Neutrophil (primary cell): ENCODE measurements around the gene HHATL.

Experiments used
- H3K27ac ChIP-seq: fragments of 200-600 bp; sonication (generic); 2 replicates; pipeline ENCODE4 v1.5.1; 2016; ENCODE audit warnings: mild to moderate bottlenecking, moderate library complexity
- H3K27me3 ChIP-seq: fragments of 200-600 bp; sonication (generic); 2 replicates; pipeline ENCODE4 v1.6.0; 2016; ENCODE audit warnings: mild to moderate bottlenecking
- H3K36me3 ChIP-seq: fragments of 200-600 bp; sonication (generic); 2 replicates; pipeline ENCODE4 v1.5.1; 2017
- H3K4me1 ChIP-seq, 2 experiments: fragments of 200-600 bp in 1 of 2; sonication (generic) in 1 of 2; 1 replicate in 1 of 2; 2 replicates in 1 of 2; pipeline versions ENCODE4 v1.5.1 to v1.6.1; 2013 to 2016; ENCODE audit warnings: low read depth in 1 of 2, low read length in 1 of 2, mild to moderate bottlenecking in 1 of 2, moderate library complexity in 1 of 2; ENCODE audit not compliant: control insufficient read depth in 1 of 2, insufficient read depth in 1 of 2
- H3K4me3 ChIP-seq, 2 experiments: fragments of 200-600 bp in 1 of 2; sonication (generic) in 1 of 2; 1 replicate in 1 of 2; 2 replicates in 1 of 2; pipeline ENCODE4 v1.5.1; 2013 to 2016; ENCODE audit warnings: low read depth in 1 of 2, low read length in 1 of 2, mild to moderate bottlenecking in 1 of 2, moderate library complexity in 1 of 2
- H3K9me3 ChIP-seq: fragments of 200-600 bp; sonication (generic); 2 replicates; pipeline ENCODE4 v1.5.1; 2016
- TF ChIP-seq, protein P1 (sequence below): fragments of 200-600 bp; sonication (generic); IDR thresholded peaks from 2 replicates; pipeline ENCODE4 v1.5.1; 2016; ENCODE audit warnings: antibody characterized with exemption

Gene HHATL

DNA sequence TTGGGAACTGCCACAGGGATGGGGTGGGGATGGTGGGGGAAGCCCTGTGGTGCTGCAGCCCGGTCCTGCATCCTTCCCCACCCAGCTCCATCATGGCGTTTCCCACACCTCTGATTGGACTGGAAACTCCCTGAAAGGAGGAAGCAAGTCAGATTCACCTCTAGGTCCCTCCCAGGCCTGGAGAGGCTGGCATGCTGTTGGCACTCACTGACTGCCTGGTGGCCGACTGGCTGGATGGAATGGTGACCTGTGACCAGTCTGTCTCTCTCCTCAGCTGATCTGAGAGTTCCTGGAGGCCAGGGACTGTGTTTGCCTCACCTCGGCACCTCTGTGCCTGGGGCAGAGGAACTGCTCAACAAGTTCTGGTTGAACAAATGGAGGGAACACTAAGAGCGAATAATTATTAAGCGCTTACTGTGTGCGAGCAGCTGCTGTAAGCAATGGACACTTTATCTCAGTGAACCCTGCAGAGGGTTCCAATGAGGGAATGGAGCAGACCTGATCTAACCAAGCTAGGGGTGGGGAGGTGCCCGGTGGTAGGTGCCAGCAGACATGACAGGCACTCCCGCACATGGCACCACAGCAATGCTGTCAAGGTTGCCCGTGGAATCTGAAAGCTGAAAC is 3.5 kb upstream of the HHATL start:
- no peak overlapping the region for H3K4me3 ChIP-seq
- no peaks in the 10 kb centered on the region for H3K4me1 ChIP-seq
- H3K27ac ChIP-seq = no peak overlapping the region
- H3K9me3 ChIP-seq = no peaks in the 10 kb centered on the region
- peaks cover 3% of the 10 kb centered on the region for H3K27me3 ChIP-seq
- TF ChIP-seq, protein P1, sequence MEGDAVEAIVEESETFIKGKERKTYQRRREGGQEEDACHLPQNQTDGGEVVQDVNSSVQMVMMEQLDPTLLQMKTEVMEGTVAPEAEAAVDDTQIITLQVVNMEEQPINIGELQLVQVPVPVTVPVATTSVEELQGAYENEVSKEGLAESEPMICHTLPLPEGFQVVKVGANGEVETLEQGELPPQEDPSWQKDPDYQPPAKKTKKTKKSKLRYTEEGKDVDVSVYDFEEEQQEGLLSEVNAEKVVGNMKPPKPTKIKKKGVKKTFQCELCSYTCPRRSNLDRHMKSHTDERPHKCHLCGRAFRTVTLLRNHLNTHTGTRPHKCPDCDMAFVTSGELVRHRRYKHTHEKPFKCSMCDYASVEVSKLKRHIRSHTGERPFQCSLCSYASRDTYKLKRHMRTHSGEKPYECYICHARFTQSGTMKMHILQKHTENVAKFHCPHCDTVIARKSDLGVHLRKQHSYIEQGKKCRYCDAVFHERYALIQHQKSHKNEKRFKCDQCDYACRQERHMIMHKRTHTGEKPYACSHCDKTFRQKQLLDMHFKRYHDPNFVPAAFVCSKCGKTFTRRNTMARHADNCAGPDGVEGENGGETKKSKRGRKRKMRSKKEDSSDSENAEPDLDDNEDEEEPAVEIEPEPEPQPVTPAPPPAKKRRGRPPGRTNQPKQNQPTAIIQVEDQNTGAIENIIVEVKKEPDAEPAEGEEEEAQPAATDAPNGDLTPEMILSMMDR = no peak
- H3K36me3 ChIP-seq = no peaks in the 10 kb centered on the region

DNA sequence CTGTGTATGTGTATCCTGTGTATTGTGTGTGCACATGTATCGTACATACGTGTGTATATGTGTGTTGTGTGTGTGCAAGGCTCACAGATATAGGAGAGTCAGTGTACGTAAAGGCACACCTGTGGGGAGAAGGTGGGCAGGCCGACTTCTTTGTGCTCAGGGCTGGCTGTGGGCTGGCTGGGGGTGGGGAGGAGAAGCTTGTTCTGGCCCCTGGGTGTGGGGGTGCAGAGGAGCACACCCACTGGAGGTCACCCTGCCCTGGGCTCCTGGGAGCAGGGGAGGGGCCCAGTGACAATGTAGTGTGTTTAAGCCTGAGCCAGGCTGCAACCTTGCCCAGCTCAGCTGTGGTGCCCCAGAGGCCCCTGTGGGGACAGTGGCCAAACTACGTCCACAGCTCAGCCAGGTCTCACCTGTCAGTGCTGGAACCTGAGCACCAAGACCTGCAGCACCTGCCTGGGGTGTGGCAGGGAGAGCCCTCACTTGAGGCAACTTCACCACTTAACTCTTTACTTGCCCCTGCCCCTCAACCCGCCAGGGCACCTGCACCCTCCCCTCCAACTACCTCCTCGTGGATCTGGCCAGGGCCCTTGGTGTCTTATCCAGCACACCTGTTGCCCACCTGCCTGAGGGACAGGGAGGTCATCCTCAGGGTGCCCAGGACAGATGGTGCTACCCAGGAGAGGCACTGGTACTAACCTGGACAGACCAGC is 2.6 kb upstream of the HHATL start:
- Histone ChIP-seq H3K9me3 (no peaks in the 10 kb centered on the region), H3K36me3 (no peaks in the 10 kb centered on the region), H3K27me3 (peaks cover 3% of the 10 kb centered on the region), H3K4me1 (no peaks in the 10 kb centered on the region), H3K27ac (no peak overlapping the region), H3K4me3 (no peak overlapping the region)
- TF ChIP-seq, protein P1 = no peak

DNA sequence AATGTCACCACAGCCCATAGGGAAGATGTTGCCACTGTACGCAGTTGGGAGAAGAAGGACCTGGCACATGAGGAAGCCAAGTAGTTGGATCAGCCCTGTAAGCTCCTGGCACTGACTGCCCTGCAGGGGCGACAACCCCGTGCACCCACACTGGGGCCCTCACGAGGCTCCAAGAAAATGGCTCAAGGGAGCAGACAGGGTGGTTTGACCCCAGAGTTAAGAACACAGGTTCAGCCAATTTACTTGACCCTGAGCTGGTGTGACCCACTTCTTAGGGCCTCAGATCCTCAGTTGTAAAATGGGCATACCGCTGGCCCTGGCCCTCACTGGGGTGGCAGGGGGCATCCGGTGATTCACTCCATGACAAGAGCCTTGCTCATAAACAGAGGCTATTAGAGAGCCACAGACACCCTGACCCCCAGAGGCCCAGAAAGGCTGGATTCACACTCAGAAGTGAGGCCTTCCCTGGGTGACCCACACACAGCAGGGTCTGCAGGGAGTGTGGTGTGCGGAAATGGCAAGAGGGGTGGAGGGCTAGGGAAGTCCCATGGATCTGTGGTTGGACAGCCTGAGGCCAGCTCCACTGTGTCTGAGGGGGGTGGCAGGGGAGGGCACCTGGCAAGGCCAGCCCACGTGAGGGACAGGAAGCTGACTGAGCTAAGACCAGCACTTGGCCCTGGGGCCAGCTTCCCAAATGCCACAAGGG is 1.7 kb upstream of the HHATL start:
- TF ChIP-seq, protein P1 = no peak
- H3K27me3 ChIP-seq = peaks cover 3% of the 10 kb centered on the region
- no peaks in the 10 kb centered on the region for H3K36me3 ChIP-seq
- no peaks in the 10 kb centered on the region for H3K4me1 ChIP-seq
- H3K9me3 ChIP-seq = no peaks in the 10 kb centered on the region
- H3K4me3 ChIP-seq = no peak overlapping the region
- no peak overlapping the region for H3K27ac ChIP-seq

DNA sequence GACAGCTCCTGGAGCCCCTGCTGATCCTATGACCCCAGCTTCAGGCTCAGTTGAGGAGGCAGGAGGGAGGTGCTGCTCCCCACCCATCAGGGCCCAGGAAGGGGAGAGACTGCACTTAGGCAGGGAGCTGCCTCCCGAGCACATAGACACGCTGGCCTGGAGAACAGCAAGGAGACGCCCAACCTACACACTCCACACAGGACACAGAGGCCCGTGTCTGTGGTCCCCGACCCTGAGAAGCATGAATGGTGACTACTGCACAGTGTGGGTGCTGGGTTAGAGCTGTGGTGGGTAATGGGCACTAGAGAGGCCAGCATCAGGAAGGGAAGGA is 1.1 kb upstream of the HHATL start:
- Histone ChIP-seq H3K9me3 (no peaks in the 10 kb centered on the region), H3K4me3 (no peak overlapping the region), H3K27ac (no peak overlapping the region), H3K36me3 (no peaks in the 10 kb centered on the region), H3K4me1 (peaks cover 3% of the 10 kb centered on the region in 2 experiments), H3K27me3 (peaks cover 3% of the 10 kb centered on the region)
- TF ChIP-seq, protein P1 = no peak

DNA sequence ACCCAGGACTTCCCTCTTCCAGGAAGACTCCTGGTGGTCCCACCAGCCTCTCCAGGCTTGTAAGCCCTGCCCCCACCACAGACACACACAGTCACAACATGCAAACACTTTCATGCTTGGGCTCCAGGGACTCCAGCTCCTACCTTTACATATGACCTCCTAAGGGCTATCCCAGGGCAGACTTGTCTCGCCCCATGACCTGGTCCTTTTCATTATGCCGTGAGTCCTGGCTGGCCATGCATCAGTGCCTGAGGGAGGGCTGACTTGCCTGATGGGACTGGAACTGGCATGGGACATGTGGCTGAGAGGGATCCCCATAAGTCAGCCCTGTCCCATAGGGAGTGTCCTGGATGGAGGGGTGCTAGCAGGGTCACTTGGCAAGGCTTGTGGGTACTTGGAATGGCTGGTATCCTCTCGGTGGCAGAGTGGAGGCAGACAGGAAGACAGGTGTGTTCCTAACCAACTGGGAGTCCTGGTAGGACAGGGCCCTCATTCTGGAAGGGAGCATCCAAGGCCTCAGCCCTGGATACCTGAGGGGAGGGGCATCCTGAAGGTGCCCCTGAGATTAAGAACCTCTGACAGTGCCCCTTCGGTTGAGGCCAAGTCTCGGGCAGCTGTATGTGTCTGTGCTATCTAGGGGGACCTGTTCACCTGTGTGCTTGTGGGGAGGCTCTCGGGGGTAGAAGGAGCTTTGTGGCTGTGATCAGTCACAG is 540 bp upstream of the HHATL start:
- Histone ChIP-seq H3K9me3 (no peaks in the 10 kb centered on the region), H3K4me3 (no peak overlapping the region), H3K27me3 (peaks cover 3% of the 10 kb centered on the region), H3K36me3 (no peaks in the 10 kb centered on the region), H3K27ac (no peak overlapping the region), H3K4me1 (peaks cover 4 to 7% of the 10 kb centered on the region in 2 experiments)
- TF ChIP-seq, protein P1 = no peak
